Fibroblast of skin of right biceps (primary cell): ENCODE results near the gene LEUTX.
"Not testable (repeated sequence)": the region's sequence is repeated elsewhere in the genome, so short reads cannot be mapped to it uniquely, and the experiment has no call there.

ENCODE experiments used
- DNase-seq: peaks from one replicate; pipeline ENCODE4 v3.0.0-alpha.2; 2013

The LEUTX gene

DNA sequence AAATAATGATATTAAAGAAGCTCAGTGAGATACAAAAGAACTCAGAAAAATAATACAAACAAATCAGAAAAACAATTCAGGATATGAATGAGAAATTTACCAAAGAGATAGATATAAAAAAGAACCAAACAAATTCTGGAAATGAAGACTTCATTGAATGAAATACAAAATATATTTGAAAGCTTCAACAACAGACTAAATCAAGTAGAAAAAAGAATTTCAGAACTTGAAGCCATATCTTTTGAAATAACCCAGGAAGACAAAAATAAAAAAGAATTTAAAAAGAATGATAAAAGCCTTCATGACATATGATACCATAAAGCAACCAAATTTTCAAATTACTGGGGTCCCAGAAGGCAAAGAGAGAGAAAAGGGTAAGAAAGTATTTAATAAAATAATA, 9.6 kb downstream of the LEUTX start:
- DNase-seq, result no peak

DNA sequence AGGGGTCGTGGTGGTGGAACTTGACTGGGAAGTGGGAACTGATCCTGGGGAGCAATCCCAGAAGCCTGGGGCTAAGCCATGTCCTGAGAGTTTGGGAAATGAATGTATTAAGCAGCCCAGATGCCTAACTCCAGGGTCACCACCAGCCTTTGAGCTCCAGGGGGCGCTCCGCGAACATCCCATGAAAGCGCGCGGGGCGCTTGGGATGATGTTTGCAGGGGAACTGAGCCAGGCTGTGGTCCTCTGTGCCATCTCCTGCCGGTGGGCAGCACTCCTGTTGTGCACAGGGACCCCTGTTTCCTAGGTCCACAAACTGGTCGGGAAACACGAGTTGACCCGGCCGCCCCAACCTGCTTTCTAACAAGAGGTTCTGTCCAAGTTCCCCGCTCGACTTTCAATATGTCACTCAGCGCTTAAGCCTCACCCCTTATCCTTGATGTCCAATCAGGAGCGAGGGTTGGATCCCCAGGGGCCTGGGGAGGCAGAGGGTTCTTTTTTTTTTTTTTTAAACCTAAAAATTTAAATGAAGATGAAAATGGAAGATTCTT, 14.4 kb downstream of the LEUTX start:
- peak; percentile 74 for DNase-seq

DNA sequence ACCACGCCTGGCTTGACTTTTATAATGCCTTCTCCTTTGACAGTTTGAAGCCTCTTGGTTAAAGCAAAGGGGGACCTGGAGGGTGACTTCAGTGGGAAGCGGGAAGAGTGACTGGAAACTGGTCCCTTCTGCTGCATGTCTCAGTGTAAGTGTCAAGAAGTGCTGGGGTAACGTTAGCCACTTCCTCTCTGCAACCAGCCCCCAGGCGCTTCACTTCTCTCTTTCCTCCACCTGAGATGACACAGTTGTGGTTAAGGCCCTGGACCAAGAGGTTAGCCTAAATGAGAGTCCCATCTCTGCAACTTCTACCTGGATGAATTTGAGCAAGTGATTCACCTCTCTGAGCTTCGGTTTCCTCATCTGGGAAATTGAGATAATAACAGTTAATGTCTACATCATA, 16.3 kb downstream of the LEUTX start:
- no peak for DNase-seq

DNA sequence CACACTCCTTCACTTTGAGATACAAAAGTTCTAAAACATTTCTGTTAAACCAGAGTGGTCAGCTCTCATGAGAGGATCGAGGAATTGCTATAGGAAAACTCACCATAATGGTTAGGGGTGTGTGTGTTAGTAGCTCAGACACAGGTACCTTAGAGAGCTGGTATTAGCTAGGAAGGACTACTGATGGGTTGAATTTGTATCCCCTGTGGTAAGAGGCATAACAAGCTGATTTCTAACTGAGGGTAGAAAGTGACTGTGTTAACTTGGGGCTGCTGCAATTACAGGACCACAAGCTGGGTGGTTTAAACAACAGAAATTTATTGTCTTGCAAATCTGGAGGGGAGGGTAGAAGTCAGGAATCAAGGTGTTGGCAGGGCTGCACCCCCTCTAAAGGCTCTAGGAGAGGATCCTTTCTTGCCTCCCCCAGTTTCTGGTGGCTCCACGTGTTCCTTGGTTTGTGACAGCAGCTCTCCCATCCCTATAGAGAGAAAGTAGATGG, 17.4 kb downstream of the LEUTX start:
- DNase-seq, result no peak

DNA sequence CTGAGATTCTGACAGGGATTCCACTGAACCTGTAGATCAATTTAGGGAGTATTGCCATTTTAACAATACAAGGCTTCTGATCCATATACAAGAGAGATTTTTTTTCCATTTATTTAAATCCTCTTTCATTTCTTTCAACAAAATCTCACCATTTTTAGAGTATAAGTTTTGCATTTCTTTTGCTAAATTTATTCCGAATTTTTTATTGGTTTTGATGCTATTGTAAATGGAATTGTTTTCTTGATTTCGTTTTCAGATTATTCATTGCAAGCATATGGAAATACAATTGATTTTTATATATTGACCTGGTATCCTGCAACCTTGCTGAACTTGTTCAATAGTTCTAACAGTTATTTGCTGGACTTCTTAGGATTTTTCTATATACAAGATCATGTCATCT, 18.4 kb downstream of the LEUTX start:
- DNase-seq, result no peak

DNA sequence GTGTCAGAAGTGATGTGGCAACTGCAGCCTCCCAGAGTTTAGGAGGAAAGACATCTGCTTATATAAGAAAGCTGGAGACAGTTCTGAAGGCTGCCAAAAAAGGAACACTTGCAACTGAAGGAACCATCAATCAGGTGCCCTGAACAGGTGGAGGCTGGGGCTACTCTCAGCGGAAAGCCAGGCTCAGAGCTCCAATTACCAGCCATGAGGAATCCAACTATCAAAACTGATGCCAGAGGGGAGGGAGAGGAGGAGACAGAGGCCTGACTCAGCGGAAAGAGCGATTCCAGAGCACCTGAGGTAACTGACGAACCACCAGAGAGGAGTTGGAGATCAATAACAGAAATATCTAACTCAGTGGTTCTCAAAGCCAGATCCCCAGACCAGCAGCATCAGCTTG, 24.3 kb downstream of the LEUTX start:
- DNase-seq, result no peak

DNA sequence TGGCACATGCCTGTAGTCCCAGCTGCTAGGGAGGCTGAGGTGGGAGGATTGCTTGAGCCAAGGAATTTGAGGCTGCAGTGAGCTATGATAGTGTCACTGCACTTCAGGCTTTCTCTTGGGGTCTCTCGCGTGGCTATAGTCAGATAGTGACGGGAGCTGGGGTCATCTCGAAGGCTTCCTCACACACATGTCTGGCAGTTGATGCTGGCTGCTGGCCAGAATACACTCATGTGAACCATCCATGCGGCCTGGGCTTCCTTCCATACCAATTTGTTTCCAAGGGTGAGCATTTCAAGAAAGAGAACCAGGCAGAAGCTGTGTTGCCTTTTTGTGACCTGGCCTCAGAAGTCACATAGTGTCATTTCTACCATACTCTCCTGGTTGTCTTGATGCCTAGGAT, 26.4 kb downstream of the LEUTX start:
- no peak for DNase-seq

DNA sequence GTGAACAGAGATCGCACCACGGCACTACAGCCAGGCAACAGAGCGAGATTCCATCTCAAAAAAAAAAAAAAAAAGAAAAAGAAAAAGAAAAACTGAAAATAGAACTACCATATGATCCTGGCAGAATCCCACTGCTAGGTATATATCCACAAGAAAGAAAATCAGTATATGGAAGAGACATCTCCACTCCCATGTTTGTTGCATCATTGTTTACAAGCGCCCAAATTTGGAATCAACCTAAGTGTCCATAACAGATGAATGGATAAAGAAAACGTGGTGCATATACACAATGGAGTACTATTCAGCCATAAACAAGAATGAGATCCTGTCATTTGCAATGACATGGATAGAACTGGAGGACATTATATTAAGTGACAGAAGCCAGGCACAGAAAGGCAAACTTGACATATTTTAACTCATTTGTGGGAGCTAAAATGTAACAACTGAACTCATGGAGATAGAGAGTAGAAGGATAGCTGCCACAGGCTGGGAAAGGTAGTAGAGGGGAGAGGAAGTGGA, 29.3 kb downstream of the LEUTX start:
- no peak for DNase-seq

DNA sequence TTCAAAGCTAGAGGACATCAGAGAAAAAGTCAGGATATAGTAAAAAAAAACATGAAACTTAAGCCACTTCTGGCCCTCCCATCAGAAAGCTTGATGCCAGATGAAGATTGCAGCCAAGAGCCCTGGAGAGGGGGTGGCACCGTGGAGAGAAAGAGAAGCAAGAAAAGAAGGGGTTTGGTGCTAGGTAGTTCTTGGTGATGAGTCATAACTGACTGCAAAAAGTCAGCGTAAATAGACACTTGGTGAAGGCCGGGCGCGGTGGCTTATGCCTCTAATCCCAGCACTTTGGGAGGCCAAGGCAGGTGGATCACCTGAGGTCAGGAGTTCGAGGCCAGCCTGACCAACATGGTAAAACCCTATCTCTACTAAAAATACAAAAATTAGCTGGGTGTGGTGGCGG, 30.0 kb downstream of the LEUTX start:
- DNase-seq, result not testable (repeated sequence)

DNA sequence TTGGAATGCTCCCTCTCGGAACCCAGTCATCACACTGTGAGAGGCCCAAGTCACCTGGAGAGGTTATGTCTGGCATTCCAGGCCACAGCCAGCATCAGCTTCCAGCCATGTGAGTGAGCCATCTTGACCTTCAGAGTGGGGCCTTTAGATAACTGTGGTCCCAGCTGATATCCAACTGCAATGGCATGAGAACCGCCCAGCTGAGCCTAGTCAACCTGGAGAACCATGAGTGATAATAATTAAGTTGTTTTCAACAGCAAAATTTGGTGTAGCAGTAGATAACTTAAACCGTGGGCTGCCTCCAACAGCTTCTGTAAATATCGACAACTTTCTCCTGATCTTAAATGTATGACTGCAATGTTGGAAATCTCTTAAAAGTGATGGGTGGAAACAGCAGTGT, 30.7 kb downstream of the LEUTX start:
- DNase-seq, result no peak

DNA sequence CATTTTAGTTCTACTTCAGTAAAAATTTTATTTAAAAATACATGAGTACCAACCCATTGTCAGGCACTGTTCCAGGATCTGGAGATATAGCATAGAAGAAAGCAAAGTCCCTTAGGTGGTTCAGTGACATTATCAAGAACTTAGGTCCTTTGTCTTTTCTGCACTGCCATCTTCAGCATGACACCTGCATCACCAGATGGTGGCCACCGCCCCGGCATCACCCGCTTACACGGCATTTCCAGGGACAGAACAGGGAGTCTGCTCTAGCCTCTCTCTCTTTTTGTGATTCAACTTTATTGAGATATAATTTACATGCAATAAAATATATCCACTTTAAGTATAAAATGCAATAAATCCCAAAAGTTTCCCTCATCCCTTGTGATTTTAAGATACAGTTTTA, 31.8 kb downstream of the LEUTX start:
- no peak for DNase-seq

DNA sequence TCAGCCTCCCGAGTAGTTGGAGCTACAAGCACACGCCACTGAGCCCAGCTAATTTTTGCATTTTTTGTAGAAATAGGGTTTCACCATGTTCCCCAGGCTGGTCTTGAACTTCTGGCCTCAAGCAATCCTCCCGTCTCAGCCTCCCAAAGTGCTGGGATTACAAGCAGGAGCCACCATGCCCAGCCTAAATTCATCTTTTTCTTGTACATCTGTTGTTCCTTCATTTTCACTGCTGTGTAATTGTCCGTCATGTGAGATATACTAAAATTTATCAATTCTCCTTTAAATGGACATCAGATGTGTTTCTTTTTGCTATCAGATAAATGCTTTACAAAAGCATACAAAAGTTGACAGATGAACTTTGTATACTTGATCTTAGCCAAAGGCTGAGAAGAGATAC, 32.4 kb downstream of the LEUTX start:
- DNase-seq, result no peak

DNA sequence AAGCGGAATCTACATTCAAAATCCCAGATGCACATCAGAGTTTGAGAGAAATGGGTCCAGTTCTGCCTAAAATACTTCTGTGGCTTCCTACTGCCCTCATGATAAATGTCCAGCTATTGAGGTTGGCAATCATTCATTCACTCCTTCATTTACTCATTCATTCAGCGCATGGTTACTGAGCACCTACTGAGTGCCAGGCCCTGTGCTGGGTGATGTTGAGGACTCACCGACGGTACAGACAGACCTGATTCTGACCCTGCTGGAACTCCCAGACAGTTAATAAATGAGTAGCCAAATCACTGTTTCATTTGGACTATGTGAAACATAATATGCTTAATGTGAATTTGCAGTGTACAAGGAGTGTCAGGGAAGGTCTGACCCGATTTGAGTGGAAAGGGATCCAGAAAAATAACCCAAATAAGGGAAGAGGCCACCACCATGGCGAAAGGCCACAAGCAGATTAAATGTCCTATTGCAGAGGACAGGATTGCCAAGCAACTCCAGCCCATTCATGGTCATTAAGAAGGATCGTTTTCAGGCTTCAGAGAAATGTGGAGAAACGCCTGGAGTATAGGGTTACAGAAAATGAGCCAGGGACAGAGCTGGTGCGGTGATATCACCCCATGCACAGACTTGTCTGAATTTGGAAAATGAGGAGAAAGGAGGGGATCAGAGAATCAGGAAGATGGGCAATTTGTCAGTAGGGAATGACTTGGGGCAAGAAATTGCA, 34.8 kb downstream of the LEUTX start:
- no peak for DNase-seq

DNA sequence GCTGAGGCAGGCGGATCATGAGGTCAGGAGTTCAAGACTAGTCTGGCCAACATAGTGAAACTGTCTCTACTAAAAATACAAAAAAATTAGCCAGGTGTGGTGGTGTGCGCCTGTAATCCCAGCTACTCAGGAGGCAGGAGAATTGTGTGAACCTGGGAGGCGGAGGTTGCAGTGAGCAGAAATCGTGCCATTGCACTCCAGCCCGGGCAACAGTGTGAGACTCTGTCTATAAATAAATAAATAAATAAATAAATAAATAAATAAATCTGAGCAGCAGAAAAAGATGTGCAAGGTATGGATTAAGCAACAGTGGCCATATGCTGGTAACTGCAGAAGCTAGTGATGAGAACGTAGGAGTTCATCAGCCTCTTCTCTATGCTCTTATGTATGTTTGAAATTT, 35.5 kb downstream of the LEUTX start:
- not testable (repeated sequence) for DNase-seq

DNA sequence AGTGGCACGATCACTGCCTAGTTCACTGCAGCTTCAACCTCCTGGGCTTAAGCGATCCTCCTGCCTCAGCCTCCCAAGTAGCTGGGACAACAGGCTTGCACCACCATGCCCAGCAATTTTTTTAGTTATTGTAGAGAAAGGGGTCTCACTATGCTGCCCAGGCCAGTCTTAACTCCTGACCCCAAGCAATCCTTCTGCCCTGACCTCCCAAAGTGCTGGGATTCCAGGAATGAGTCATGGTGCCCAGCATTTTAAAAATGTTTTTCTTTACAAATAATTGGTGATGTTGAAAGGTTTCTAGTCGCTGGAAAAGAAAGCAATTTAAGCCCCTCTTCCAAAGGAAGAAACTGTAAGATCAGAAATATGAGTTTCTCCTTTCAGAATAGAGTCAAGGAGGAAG, 35.9 kb downstream of the LEUTX start:
- DNase-seq, result no peak

DNA sequence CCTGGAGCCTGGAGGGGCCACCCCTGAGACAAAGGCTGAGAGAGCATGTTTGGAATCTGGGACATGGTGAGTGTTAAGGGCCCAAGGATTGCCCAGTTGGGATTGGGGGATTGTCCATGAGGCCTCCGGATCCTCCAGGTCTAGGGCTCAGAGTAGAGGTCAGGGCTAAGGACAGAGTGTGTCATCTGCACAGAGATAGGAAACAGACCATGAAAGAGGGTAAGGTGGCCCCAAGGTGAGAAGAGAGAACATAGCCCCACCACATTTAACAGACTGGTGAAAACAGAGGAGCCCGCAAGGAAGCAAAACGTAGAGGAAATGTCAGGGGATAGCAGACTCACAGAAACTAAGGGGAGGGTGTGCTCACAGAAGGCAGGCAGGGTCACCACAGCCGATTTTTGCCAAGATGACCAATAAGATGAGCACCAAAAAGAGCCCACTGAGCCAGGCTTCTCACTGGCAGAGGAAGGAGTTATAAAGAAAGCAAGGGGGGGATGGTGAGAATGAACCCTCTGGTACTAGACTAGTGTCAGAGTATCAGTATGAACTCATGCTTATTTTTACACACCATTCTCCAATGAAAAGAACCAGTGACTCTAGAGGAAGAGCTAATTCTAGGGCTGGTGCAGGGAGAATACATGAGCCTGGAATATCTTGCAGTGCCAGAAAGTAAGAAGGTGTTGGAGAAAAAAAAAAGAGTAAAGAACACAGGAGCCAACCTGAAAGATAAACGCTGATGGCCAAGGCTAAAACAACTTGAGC, 37.8 kb downstream of the LEUTX start:
- DNase-seq, result no peak

DNA sequence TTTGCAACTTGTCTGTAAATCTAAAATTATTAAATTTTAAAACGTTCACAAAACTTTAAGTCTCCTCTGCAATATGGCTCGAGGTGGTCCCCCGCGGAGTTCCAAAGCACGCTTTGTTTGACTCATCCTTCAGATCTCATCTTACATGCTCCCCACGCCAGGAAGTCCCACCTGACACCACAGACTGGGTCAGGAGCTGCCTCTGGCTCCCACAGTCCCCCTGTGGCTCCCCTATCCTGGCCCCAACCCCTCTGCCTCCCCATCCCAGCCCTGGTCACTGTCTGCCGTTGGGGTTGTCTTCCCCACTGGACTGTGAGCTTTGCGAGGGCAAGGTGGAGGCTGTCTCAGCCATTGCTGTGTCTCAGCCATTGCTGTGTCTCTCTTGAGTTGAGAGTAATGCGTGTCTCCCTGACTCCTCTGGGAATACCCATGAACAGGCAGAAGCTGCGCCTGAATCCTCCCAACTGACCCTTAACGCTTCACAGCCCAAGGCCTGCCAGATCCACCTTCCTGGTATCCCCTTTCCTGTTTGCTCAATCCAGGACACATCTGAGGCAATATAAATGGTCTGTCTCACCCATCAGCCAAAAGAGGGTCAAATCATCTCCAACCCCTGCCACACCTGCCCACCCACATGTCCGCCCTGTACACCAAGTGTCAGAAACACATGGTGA, 39.4 kb downstream of the LEUTX start:
- no peak for DNase-seq

DNA sequence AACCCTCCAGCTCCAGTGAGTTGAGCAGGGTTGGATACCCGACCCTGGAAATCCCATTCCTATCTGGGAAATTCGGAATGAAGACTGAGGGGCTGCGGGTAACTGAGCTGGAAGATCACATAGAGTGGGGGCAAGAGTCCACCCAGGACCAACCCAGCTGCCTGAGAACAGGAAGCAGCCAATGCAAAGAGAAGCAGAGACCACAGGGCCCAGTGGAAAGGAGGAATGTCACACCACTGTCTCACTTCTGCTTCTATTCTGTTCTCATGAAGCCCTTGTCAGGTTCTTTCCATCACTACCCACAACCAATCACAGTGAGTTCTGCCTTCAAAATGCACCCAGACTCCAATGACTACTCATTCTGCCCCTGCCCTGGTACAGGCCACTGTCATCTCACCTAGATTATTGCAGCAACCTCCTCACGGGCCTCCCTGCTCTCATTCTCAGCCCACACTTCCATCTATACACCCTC, 40.0 kb downstream of the LEUTX start:
- DNase-seq, result no peak

DNA sequence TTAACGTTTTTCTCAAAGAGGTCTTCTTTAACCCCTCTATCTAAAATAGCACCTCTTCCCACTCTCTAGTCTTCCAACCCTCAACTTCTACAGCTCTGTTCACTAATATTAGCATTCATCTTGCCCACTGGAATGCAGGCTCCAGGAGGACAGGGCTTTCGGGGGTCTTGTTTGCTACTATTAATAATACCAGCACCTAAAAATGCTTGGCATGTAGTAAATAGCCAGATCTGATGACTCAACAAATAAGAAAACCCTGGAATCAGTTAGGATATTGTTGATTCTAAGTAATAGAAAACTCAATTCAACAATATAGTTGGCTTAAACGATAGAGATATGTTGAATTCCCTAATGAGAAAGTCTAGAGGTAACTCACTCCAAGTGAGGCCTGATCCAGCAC, 41.1 kb downstream of the LEUTX start:
- DNase-seq, result no peak

DNA sequence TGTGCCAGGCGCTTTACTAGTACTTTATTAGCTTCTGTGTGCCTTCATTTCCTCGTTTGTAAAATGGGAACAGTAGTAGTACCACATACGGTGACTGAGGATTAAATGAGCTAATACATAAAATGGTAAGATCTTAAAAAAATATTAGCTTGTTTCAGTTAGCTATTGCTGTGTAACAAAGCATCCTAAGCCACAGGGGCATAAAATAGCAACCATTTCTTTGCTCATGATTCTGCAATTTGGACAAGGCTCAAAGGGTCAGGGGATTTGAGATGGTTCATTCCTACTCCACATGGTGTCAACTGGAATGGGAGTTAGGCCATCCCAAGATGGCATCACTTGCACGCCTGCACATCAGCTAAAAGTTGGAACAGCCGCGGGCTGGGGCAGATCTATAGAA, 42.0 kb downstream of the LEUTX start:
- no peak for DNase-seq

DNA sequence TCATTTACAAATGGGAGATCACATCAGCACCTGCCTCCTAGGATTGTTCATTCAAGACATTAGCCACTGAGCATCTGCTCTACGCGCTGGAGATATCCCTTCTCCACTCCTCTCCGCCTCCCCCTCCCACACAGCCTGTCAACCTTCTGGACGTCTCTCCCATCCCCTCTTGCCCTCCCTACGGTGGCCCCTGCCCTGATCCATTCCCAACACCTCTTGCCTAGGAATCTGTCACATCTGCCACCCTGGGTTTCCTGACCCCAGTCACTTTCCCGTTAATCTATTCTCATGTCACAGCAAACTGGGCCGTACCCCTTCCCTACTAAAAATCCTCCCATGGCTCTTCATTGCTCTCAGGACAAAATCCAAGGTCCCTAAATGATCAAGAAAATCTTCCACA, 45.0 kb downstream of the LEUTX start:
- DNase-seq, result no peak

DNA sequence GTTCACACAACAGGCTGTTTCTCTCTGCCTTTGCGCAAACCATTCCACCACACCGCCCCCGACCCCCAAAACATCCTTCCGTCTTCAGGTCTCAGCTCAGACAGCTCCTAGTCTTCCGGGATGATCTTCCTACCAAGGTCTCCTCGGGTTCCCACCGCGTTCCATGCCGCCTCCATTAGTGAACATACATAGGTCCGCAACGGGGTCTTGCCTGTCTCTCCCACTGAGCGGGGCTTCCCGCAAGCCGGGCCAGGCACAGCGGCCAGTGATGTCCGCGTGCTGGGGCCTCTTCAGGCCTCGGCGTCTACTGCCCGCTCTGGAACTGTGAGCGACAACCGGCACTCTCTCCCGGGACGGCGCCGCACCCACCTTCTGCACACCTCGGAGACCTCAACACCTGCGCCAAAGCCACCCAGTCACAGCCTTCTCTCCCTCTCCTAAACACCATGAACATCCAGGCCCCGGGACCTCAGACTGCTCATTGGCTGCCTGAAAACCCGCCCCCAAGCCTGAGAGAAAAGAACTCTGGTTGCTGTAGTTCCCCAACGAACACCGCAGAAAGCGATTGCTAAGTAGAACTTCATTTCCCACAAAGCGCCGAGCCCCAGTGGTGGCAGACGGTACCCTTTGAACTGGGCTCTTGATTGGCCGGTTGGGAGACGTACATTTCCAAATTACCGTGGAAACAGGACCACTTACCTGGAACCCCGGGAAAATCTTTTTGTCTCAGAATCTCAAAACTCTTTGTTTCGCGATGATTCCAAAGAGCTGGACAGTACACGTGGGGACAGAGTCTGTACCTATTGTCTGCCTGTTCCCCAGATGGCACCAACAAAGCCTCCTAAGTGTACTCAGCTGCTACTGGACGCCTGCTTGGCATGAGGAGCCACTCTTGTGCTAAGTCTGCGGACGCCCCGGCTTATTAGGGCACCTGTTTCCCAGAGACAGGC, 45.8 kb downstream of the LEUTX start:
- DNase-seq, result peak; percentile 90
